IMR-90 (cell line): ENCODE data around the gene GAREM1. TPM values are rescaled to one million over a fixed set of nuclear protein-coding genes. Genes with fewer than 3 reads are reported as not detected.

Experiments
- ATAC-seq: fragments of 200-7000 bp; cut with Tn5 transposase; 2 replicates; pipeline ENCODE4 v1.9.1; 2020; ENCODE audit warnings: low read depth, mild to moderate bottlenecking, moderate library complexity
- BruUV-seq: library from RNA; stranded (reverse); fragments of 400-500 nt; replicated peaks from 2 replicates; lab custom pipeline; 2021; lab: Mats Ljungman, UMichigan
- CTCF ChIA-PET: fragments of 300-600 bp; formaldehyde crosslinking; extraction: SDS; loops from one replicate; lab custom pipeline; 2021; ENCODE audit warnings: antibody characterized with exemption; lab: Yijun Ruan, JAX
- POLR2A ChIA-PET: fragments of 300-600 bp; sonication (Branson Sonifier 250); formaldehyde crosslinking; loops from one replicate; lab custom pipeline; 2022; ENCODE audit warnings: antibody characterized with exemption; ENCODE audit not compliant: unreplicated experiment; lab: Charles Lee
- DNase-seq: peaks from one replicate; pipeline ENCODE4 v3.0.0; 2013
- H2AFZ ChIP-seq: replicated peaks from 2 replicates; pipeline ENCODE3; 2013; ENCODE audit warnings: low read length, mild to moderate bottlenecking; ENCODE audit not compliant: poor library complexity
- H2AK5ac ChIP-seq: 2 replicates; pipeline ENCODE4 v1.6.1; 2013; ENCODE audit warnings: low read depth, low read length, inconsistent platforms
- H2AK9ac ChIP-seq: replicated peaks from 2 replicates; pipeline ENCODE3; 2013; ENCODE audit warnings: mild to moderate bottlenecking, low read depth, low read length, moderate library complexity; ENCODE audit not compliant: poor library complexity
- H2BK120ac ChIP-seq: 2 replicates; pipeline ENCODE4 v1.6.1; 2013; ENCODE audit warnings: low read depth, low read length, inconsistent platforms
- H2BK15ac ChIP-seq: 3 replicates; pipeline ENCODE4 v1.6.1; 2013; ENCODE audit warnings: low read depth, low read length, inconsistent platforms
- H2BK20ac ChIP-seq: 2 replicates; pipeline ENCODE4 v1.6.1; 2013; ENCODE audit warnings: low read depth, mild to moderate bottlenecking, inconsistent platforms, low read length, moderate library complexity
- H2BK5ac ChIP-seq: 2 replicates; pipeline ENCODE4 v1.6.1; 2013; ENCODE audit warnings: mild to moderate bottlenecking, low read depth, low read length, inconsistent platforms; ENCODE audit not compliant: poor library complexity, severe bottlenecking
- H3K14ac ChIP-seq: replicated peaks from 2 replicates; pipeline ENCODE4 v1.6.1; 2013; ENCODE audit warnings: low read depth, low read length, inconsistent platforms
- H3K18ac ChIP-seq: 2 replicates; pipeline ENCODE4 v1.6.1; 2013; ENCODE audit warnings: low read depth, low read length, control low read depth
- H3K23ac ChIP-seq: 2 replicates; pipeline ENCODE4 v1.6.1; 2013; ENCODE audit warnings: low read depth, low read length, inconsistent platforms
- H3K27ac ChIP-seq: 2 replicates; pipeline ENCODE4 v1.5.1; 2013; ENCODE audit warnings: mild to moderate bottlenecking, control low read depth, low read length; ENCODE audit not compliant: insufficient read depth
- H3K27me3 ChIP-seq: 2 replicates; pipeline ENCODE4 v1.6.1; 2013; ENCODE audit warnings: low read length; ENCODE audit not compliant: control insufficient read depth, insufficient read depth
- H3K36me3 ChIP-seq: 2 replicates; pipeline ENCODE4 v1.6.1; 2013; ENCODE audit warnings: low read length, mixed read lengths; ENCODE audit not compliant: control insufficient read depth, insufficient read depth
- H3K4ac ChIP-seq: 2 replicates; pipeline ENCODE4 v1.6.1; 2013; ENCODE audit warnings: low read depth, low read length, inconsistent platforms
- H3K4me1 ChIP-seq: 2 replicates; pipeline ENCODE4 v1.6.1; 2013; ENCODE audit warnings: low read length, mixed read lengths; ENCODE audit not compliant: control insufficient read depth, insufficient read depth
- H3K4me2 ChIP-seq: 2 replicates; pipeline ENCODE4 v1.6.1; 2013; ENCODE audit warnings: low read depth, mild to moderate bottlenecking, control low read depth, low read length, moderate library complexity
- H3K4me3 ChIP-seq: 2 replicates; pipeline ENCODE4 v1.5.1; 2013; ENCODE audit warnings: low read depth, mild to moderate bottlenecking, control low read depth, low read length, moderate library complexity; ENCODE audit not compliant: insufficient read depth
- H3K56ac ChIP-seq: 2 replicates; pipeline ENCODE4 v1.6.1; 2013; ENCODE audit warnings: low read length, inconsistent platforms; ENCODE audit not compliant: insufficient read depth; ENCODE audit errors: extremely low read depth
- H3K79me1 ChIP-seq, 2 experiments: 2 replicates each; pipeline ENCODE4 v1.6.1; 2013; ENCODE audit warnings: low read length in 2 of 2, inconsistent platforms in 1 of 2, low read depth in 1 of 2
- H3K9ac ChIP-seq: 2 replicates; pipeline ENCODE4 v1.6.1; 2013; ENCODE audit warnings: low read depth, low read length, control low read depth
- H3K9me1 ChIP-seq: 2 replicates; pipeline ENCODE4 v1.6.1; 2013; ENCODE audit warnings: low read length, inconsistent platforms; ENCODE audit not compliant: insufficient read depth
- H3K9me3 ChIP-seq: 2 replicates; pipeline ENCODE4 v1.6.1; 2013; ENCODE audit warnings: low read length; ENCODE audit not compliant: control insufficient read depth, insufficient read depth
- H4K20me1 ChIP-seq: 2 replicates; pipeline ENCODE4 v1.6.1; 2013; ENCODE audit warnings: low read length, inconsistent platforms; ENCODE audit not compliant: insufficient read depth
- H4K5ac ChIP-seq: 2 replicates; pipeline ENCODE4 v1.6.1; 2013; ENCODE audit warnings: mild to moderate bottlenecking, low read depth, low read length, control low read depth
- H4K8ac ChIP-seq, 2 experiments: 2 replicates each; pipeline ENCODE4 v1.6.1; 2013; ENCODE audit warnings: low read depth in 2 of 2, low read length in 2 of 2, control low read depth in 1 of 2, inconsistent platforms in 1 of 2
- H4K91ac ChIP-seq: 2 replicates; pipeline ENCODE4 v1.6.1; 2013; ENCODE audit warnings: low read depth, low read length, inconsistent platforms; ENCODE audit not compliant: insufficient read depth
- BHLHE40 ChIP-seq: fragments of 150-350 bp; IDR thresholded peaks from 2 replicates; pipeline ENCODE4 v1.6.1; 2016; ENCODE audit warnings: mild to moderate bottlenecking, low read depth, low read length
- CEBPB ChIP-seq: IDR thresholded peaks from 2 replicates; pipeline ENCODE4 v1.6.1; 2012; ENCODE audit warnings: low read depth, low read length, improper control_type of control experiment
- CHD1 ChIP-seq: IDR thresholded peaks from 2 replicates; pipeline ENCODE4 v1.6.1; 2012; ENCODE audit warnings: low read depth, low read length, improper control_type of control experiment
- CTCF ChIP-seq: conservative IDR thresholded peaks from 2 replicates; pipeline ENCODE4 v1.5.1; 2012; ENCODE audit warnings: mild to moderate bottlenecking, low read depth, low read length, improper control_type of control experiment
- ELK1 ChIP-seq: fragments of 150-350 bp; IDR thresholded peaks from 2 replicates; pipeline ENCODE4 v1.6.1; 2016; ENCODE audit warnings: low read depth, mild to moderate bottlenecking, low read length, moderate library complexity, borderline replicate concordance
- FOS ChIP-seq: fragments of 150-350 bp; IDR thresholded peaks from 2 replicates; pipeline ENCODE4 v1.6.1; 2016; ENCODE audit warnings: low read depth, low read length
- MAFK ChIP-seq: IDR thresholded peaks from 2 replicates; pipeline ENCODE4 v1.6.1; 2012; ENCODE audit warnings: low read depth, low read length, improper control_type of control experiment
- MAZ ChIP-seq: IDR thresholded peaks from 2 replicates; pipeline ENCODE4 v1.6.1; 2012; ENCODE audit warnings: low read depth, mild to moderate bottlenecking, low read length, improper control_type of control experiment, moderate library complexity, borderline replicate concordance
- MXI1 ChIP-seq: IDR thresholded peaks from 2 replicates; pipeline ENCODE4 v1.6.1; 2012; ENCODE audit warnings: low read depth, mild to moderate bottlenecking, low read length, moderate library complexity, borderline replicate concordance
- NFE2L2 ChIP-seq: fragments of 150-350 bp; IDR thresholded peaks from 2 replicates; pipeline ENCODE4 v1.6.1; 2016; ENCODE audit warnings: low read depth, mild to moderate bottlenecking, low read length
- POLR2A ChIP-seq: IDR thresholded peaks from 2 replicates; pipeline ENCODE4 v1.6.1; 2012; ENCODE audit warnings: mild to moderate bottlenecking, low read depth, low read length
- RAD21 ChIP-seq: IDR thresholded peaks from 2 replicates; pipeline ENCODE4 v1.6.1; 2012; ENCODE audit warnings: low read length, improper control_type of control experiment
- RCOR1 ChIP-seq: IDR thresholded peaks from 2 replicates; pipeline ENCODE4 v1.6.1; 2012; ENCODE audit warnings: mild to moderate bottlenecking, low read length, improper control_type of control experiment; ENCODE audit not compliant: insufficient replicate concordance
- RFX5 ChIP-seq: IDR thresholded peaks from 2 replicates; pipeline ENCODE4 v1.8.0; 2012; ENCODE audit warnings: low read depth, mild to moderate bottlenecking, low read length, moderate library complexity
- SMC3 ChIP-seq: fragments of 150-350 bp; IDR thresholded peaks from 2 replicates; pipeline ENCODE4 v1.6.1; 2016; ENCODE audit warnings: low read depth, mild to moderate bottlenecking, antibody characterized with exemption, low read length, moderate library complexity
- USF2 ChIP-seq: fragments of 150-350 bp; IDR thresholded peaks from 2 replicates; pipeline ENCODE4 v1.6.1; 2017; ENCODE audit warnings: mild to moderate bottlenecking, antibody characterized with exemption, low read length, low read depth
- WGBS, 2 experiments: methylation state at CpG; one replicate each; pipeline versions ENCODE4 v1.1.5 to v1.1.7; 2013; ENCODE audit warnings: missing lambda C conversion rate in 2 of 2; ENCODE audit not compliant: insufficient read length in 1 of 2; ENCODE audit errors: extremely low coverage in 2 of 2; 5-methylcytosine and 5-hydroxymethylcytosine counted together
- dilution Hi-C: fragments of 300-500 bp; cut with HindIII; formaldehyde crosslinking; loops from one replicate; pipeline ENCODE4 v1.14.3; 2018; ENCODE audit warnings: low sequenced_read_pairs; ENCODE audit not compliant: unreplicated experiment
- in situ Hi-C: fragments of 300-500 bp; cut with MboI; formaldehyde crosslinking; loops from 3 replicates; pipeline ENCODE4 v1.14.3; 2019; ENCODE audit warnings: low sequenced_read_pairs, inconsistent platforms, mixed read lengths
- intact Hi-C: fragments of 100-400 bp; cut with micrococcal nuclease; formaldehyde crosslinking; loops from 2 replicates; pipeline ENCODE4 v1.10.0; 2022
- polyA plus RNA-seq, 3 experiments: library from polyadenylated mRNA; depleted of rRNA; stranded (reverse); fragments of >200 nt; gene quantifications; 2 replicates each; pipeline ENCODE4 v1.2.3, GENCODE V29; 2012; ENCODE audit warnings: low replicate concordance in 1 of 3
- total RNA-seq: library from RNA; depleted of rRNA; stranded (reverse); fragments of >200 nt; gene quantifications from 2 replicates; pipeline ENCODE4 v1.2.3, GENCODE V29; 2012

The GAREM1 gene
- total and polyA plus RNA-seq, 2 of the 4 experiments (the other 2 are of a cell fraction) = 1.4 to 2.3 TPM

GRCh38 chr18:32259553-32259952 is 211.1 kb downstream of the GAREM1 start:
- Histone ChIP-seq H2BK20ac (no peak overlapping the region), H3K27me3 (peaks cover 2% of the 10 kb centered on the region), H3K9me3 (no peaks in the 10 kb centered on the region), H4K5ac (no peak overlapping the region), H3K18ac (no peak overlapping the region), H3K4me2 (no peak overlapping the region), H2BK15ac (no peak overlapping the region), H3K9me1 (no peaks in the 10 kb centered on the region), H4K20me1 (no peaks in the 10 kb centered on the region), H4K91ac (no peak overlapping the region), H3K27ac (no peak overlapping the region), H2BK120ac (no peak overlapping the region), H3K36me3 (no peaks in the 10 kb centered on the region), H2AFZ (no peak overlapping the region), H2BK5ac (no peak overlapping the region), H3K14ac (no peak overlapping the region), H3K4me3 (no peak overlapping the region), H2AK5ac (no peak overlapping the region), H2AK9ac (no peak overlapping the region), H3K79me1 (no peaks in the 10 kb centered on the region), H4K8ac (no peak overlapping the region), H3K4ac (no peak overlapping the region), H3K9ac (no peak overlapping the region), H3K4me1 (no peaks in the 10 kb centered on the region; the same call in 1 of the 2 replicates), H3K56ac (no peak overlapping the region), H3K23ac (no peak overlapping the region)
- TF ChIP-seq RAD21 (no peak), BHLHE40 (no peak), FOS (no peak), ELK1 (no peak), POLR2A (no peak), SMC3 (no peak), RFX5 (no peak), USF2 (no peak), NFE2L2 (no peak), CHD1 (no peak), MAZ (no peak), MXI1 (no peak), CEBPB (no peak), MAFK (no peak), RCOR1 (no peak), CTCF (no peak)
- DNase-seq (no peak), ATAC-seq (no peak)
- ChIA-PET CTCF (interaction anchor here (1.5 kb wide), 1 partner anchor 9 kb away, joined by 4 read pairs; no protein-coding TSS in a partner anchor), POLR2A (no interaction called here)
- WGBS, 2 experiments = 39% methylated on average over 2 of the region's 6 CpGs; no CpG with 5 or more reads in 1 of the 2 experiments
- dilution Hi-C loops = no loop called here
- intact Hi-C loops = no loop called here
- BruUV-seq = no TSS peak
- in situ Hi-C loops = no loop called here
